ENCODE results near the gene RFX8. TPM values are rescaled to one million over a fixed set of nuclear protein-coding genes. Genes with fewer than 3 reads are reported as not detected.

The RFX8 gene
- total and polyA plus RNA-seq, 10 of the 15 experiments (the other 5 are each of a cell fraction or from before 2014, with no cell fraction given), result 0.19 TPM; not detected in 9

DNA sequence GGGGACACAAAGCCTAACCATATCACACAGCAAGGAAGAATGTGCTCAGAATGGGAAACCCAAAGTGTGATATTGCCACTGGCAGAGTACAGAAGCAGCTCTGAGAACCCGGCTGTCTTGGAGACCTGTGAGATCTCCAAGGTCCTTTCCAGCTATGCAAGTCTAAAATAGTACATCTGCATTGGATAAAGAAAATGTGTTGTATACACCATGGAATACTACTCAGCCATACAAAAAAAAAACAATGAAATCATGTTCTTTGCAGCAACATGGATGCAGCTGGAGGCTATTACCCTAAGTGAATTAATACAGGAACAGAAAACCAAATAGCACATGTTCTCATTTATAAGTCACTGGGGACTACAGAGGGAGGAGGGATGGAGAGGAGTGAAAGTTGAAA is 36.5 kb upstream of the RFX8 start (continued):
- TF ChIP-seq KLF5 (IDR thresholded peaks at IDR 0.05; ENCODE audit: partially characterized antibody) (no peak), POLR2AphosphoS2 (IDR thresholded peaks at IDR 0.05; ENCODE audit: low read depth, low read length) (no peak)
- TF ChIP-seq, protein P1, sequence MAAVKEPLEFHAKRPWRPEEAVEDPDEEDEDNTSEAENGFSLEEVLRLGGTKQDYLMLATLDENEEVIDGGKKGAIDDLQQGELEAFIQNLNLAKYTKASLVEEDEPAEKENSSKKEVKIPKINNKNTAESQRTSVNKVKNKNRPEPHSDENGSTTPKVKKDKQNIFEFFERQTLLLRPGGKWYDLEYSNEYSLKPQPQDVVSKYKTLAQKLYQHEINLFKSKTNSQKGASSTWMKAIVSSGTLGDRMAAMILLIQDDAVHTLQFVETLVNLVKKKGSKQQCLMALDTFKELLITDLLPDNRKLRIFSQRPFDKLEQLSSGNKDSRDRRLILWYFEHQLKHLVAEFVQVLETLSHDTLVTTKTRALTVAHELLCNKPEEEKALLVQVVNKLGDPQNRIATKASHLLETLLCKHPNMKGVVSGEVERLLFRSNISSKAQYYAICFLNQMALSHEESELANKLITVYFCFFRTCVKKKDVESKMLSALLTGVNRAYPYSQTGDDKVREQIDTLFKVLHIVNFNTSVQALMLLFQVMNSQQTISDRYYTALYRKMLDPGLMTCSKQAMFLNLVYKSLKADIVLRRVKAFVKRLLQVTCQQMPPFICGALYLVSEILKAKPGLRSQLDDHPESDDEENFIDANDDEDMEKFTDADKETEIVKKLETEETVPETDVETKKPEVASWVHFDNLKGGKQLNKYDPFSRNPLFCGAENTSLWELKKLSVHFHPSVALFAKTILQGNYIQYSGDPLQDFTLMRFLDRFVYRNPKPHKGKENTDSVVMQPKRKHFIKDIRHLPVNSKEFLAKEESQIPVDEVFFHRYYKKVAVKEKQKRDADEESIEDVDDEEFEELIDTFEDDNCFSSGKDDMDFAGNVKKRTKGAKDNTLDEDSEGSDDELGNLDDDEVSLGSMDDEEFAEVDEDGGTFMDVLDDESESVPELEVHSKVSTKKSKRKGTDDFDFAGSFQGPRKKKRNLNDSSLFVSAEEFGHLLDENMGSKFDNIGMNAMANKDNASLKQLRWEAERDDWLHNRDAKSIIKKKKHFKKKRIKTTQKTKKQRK (IDR thresholded peaks at IDR 0.05; ENCODE audit: low read depth, low read length), result no peak
- TF ChIP-seq, protein P2, sequence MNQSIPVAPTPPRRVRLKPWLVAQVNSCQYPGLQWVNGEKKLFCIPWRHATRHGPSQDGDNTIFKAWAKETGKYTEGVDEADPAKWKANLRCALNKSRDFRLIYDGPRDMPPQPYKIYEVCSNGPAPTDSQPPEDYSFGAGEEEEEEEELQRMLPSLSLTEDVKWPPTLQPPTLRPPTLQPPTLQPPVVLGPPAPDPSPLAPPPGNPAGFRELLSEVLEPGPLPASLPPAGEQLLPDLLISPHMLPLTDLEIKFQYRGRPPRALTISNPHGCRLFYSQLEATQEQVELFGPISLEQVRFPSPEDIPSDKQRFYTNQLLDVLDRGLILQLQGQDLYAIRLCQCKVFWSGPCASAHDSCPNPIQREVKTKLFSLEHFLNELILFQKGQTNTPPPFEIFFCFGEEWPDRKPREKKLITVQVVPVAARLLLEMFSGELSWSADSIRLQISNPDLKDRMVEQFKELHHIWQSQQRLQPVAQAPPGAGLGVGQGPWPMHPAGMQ (IDR thresholded peaks at IDR 0.05; ENCODE audit: borderline replicate concordance), result no peak

DNA sequence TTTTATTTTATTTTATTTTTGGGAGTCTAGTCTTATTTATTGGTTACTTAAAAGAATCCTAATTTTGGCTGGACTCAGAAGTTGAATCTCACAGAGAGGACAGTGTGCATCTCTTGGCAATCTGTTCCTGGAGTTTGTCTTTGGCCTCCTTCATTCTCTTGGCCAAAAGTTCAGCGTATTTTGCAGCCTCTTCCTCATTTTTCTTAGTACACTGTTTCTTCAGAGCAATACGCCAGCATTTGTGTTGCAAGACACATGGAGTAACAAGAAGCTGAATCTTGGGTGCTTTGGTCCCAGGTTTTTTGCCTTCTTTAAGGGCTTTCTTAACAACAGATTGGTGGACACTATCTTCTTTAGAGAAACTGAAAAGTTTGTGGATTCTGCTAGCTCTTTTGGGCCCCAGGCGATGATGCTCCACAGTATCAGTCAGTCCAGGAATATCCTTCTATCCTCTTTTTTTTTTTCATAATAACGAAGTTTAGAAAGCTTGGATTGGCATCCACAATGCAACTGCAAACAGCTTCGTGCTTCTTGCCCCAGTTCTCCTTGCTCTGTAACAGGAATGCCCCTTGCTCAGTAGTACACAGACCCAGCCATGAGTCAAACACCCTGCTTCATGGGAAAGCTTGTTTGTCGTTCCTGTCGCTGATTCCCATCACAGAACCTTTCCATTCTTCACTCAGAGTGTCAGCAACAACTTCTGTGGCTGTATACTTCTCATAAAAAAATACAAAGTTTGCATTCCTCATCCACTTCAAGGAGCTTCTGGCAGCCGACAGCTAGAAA is 34.8 kb upstream of the RFX8 start:
- in situ Hi-C loops (cut with MboI) (no loop called here), intact Hi-C loops (cut with micrococcal nuclease; ENCODE audit: unreplicated experiment) (no loop called here)
- H3K27me3 ChIP-seq (replicated peaks in 1 of 2; ENCODE audit: control insufficient read depth in 2 of 2, insufficient read depth in 2 of 2, low read length in 1 of 2), result peaks cover 0 to 2% of the 10 kb centered on the region in 2 experiments; a peak in 2 of 4 replicates
- SMC1A ChIA-PET (ENCODE audit: uncharacterized antibody, unreplicated experiment), result no interaction called here
- POLR2A ChIA-PET, result no interaction called here
- ATAC-seq (no peak), DNase-seq (ENCODE audit: low read depth, low spot score) (no peak), FAIRE-seq (no peak)
- RAD21 ChIA-PET (ENCODE audit: unreplicated experiment), result no interaction called here
- CTCF ChIA-PET, result no interaction called here
- no peaks in the 10 kb centered on the region for H4K20me1 ChIP-seq (ENCODE audit: control insufficient read depth, insufficient read depth)
- WGBS (ENCODE audit: insufficient coverage, insufficient replicate concordance, low lambda C conversion rate, missing lambda C conversion rate), result 15% methylated on average over 8 of the region's 8 CpGs
- BruUV-seq (replicated peaks), result no TSS peak
- H3K36me3 ChIP-seq (ENCODE audit: control insufficient read depth in 2 of 2, insufficient read depth in 2 of 2, low read length in 1 of 2), result no peaks in the 10 kb centered on the region
- TF ChIP-seq ZNF622 (IDR thresholded peaks at IDR 0.05) (no peak), POLR2AphosphoS5 (IDR thresholded peaks at IDR 0.05; ENCODE audit: low read length) (no peak), TCF12 (IDR thresholded peaks at IDR 0.05; ENCODE audit: low read depth, low read length) (no peak), SMAD5 (IDR thresholded peaks at IDR 0.05; ENCODE audit: low read depth) (no peak), STAT1 (conservative IDR thresholded peaks at IDR 0.05) (no peak), YBX1 (IDR thresholded peaks at IDR 0.05) (no peak)
- TF ChIP-seq, protein P3, sequence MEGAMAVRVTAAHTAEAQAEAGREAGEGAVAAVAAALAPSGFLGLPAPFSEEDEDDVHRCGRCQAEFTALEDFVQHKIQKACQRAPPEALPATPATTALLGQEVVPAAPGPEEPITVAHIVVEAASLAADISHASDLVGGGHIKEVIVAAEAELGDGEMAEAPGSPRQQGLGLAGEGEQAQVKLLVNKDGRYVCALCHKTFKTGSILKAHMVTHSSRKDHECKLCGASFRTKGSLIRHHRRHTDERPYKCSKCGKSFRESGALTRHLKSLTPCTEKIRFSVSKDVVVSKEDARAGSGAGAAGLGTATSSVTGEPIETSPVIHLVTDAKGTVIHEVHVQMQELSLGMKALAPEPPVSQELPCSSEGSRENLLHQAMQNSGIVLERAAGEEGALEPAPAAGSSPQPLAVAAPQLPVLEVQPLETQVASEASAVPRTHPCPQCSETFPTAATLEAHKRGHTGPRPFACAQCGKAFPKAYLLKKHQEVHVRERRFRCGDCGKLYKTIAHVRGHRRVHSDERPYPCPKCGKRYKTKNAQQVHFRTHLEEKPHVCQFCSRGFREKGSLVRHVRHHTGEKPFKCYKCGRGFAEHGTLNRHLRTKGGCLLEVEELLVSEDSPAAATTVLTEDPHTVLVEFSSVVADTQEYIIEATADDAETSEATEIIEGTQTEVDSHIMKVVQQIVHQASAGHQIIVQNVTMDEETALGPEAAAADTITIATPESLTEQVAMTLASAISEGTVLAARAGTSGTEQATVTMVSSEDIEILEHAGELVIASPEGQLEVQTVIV (IDR thresholded peaks at IDR 0.05; ENCODE audit: borderline replicate concordance, partially characterized antibody), result no peak
- no peaks in the 10 kb centered on the region for H3K4me1 ChIP-seq (ENCODE audit: control insufficient read depth, insufficient read depth, low read length)
- no peak overlapping the region for H2AFZ ChIP-seq (ENCODE audit: control insufficient read depth, low read depth, low read length)
- no peak overlapping the region for H3K27ac ChIP-seq (ENCODE audit: control insufficient read depth, insufficient read depth)
- no peaks in the 10 kb centered on the region for H3K79me2 ChIP-seq (ENCODE audit: control insufficient read depth, insufficient read depth, low read length)
- H3K9me3 ChIP-seq (replicated peaks; ENCODE audit: control insufficient read depth, insufficient read depth, low read length), result no peaks in the 10 kb centered on the region
- no peak overlapping the region for H3K9ac ChIP-seq (ENCODE audit: control insufficient read depth, insufficient read depth, low read length)
- H3K4me2 ChIP-seq (ENCODE audit: control insufficient read depth, insufficient read depth), result no peak overlapping the region
- no peak overlapping the region for H3K4me3 ChIP-seq

Data from GM12878 (cell line).